B cell (primary cell): ENCODE results near the gene NSF. TPM values are rescaled to one million over a fixed set of nuclear protein-coding genes. Genes with fewer than 3 reads are reported as not detected.

Experiments used
- ATAC-seq: fragments of 200-7000 bp; cut with Tn5 transposase; one replicate; pipeline ENCODE4 v1.10.0; 2021; ENCODE audit warnings: low read depth, mild to moderate bottlenecking, moderate number of reproducible peaks, moderate library complexity
- CTCF ChIA-PET: fragments of 350-600 bp; sonication (Branson Sonifier 250); formaldehyde crosslinking; loops from one replicate; lab custom pipeline; 2021; ENCODE audit warnings: antibody characterized with exemption, inconsistent platforms; lab: Charles Lee
- POLR2A ChIA-PET: fragments of 350-600 bp; sonication (Branson Sonifier 250); formaldehyde crosslinking; loops from one replicate; lab custom pipeline; 2021; ENCODE audit warnings: antibody characterized with exemption; lab: Charles Lee
- DNase-seq: peaks from one replicate; pipeline ENCODE4 v3.0.0; 2013
- H2AFZ ChIP-seq: 2 replicates; pipeline ENCODE4 v1.6.1; 2012; ENCODE audit warnings: mild to moderate bottlenecking, low read depth, low read length; ENCODE audit not compliant: insufficient read depth, poor library complexity, severe bottlenecking
- H3K27ac ChIP-seq, 2 donors: 1 replicate in 1 of 2; 2 replicates in 1 of 2; pipeline ENCODE4 v1.5.1; 2012 to 2013; ENCODE audit warnings: low read length in 2 of 2, mild to moderate bottlenecking in 2 of 2, moderate library complexity in 1 of 2
- H3K27me3 ChIP-seq, 4 experiments: fragments of 200-600 bp in 1 of 4; sonication (generic) in 1 of 4; replicated peaks in 1 of 4; 1 replicate in 2 of 4; 2 replicates in 2 of 4; pipeline versions ENCODE4 v1.6.1 to v1.7.0; 2013 to 2016; ENCODE audit warnings: low read length in 3 of 4, mild to moderate bottlenecking in 2 of 4, mixed read lengths in 1 of 4, moderate library complexity in 1 of 4; ENCODE audit not compliant: insufficient read depth in 4 of 4, control insufficient read depth in 3 of 4; ENCODE audit errors: control extremely low read depth in 1 of 4
- H3K36me3 ChIP-seq, 2 experiments: replicated peaks in 1 of 2; 1 replicate in 1 of 2; 2 replicates in 1 of 2; pipeline versions ENCODE4 v1.6.1 to v1.7.1; 2013; ENCODE audit warnings: low read length in 1 of 2; ENCODE audit not compliant: insufficient read depth in 2 of 2, control insufficient read depth in 1 of 2; ENCODE audit errors: control extremely low read depth in 1 of 2, extremely low read depth in 1 of 2
- H3K4me1 ChIP-seq, 2 donors: fragments of 200-600 bp in 1 of 2; sonication (generic) in 1 of 2; 1 replicate in 1 of 2; 2 replicates in 1 of 2; pipeline versions ENCODE4 v1.5.1 to v1.6.1; 2013 to 2017; ENCODE audit warnings: low read length in 2 of 2; ENCODE audit not compliant: control insufficient read depth in 2 of 2, insufficient read depth in 2 of 2
- H3K4me2 ChIP-seq: replicated peaks from 2 replicates; pipeline ENCODE3; 2012; ENCODE audit warnings: mild to moderate bottlenecking, low read depth, low read length; ENCODE audit not compliant: poor library complexity, severe bottlenecking
- H3K4me3 ChIP-seq, 5 experiments: fragments of 200-600 bp in 1 of 5; sonication (generic) in 1 of 5; 1 replicate in 3 of 5; 2 replicates in 2 of 5; pipeline versions ENCODE4 v1.5.1 to v1.7.0; 2011 to 2016; ENCODE audit warnings: low read length in 4 of 5, mild to moderate bottlenecking in 4 of 5, low read depth in 2 of 5, control low read depth in 1 of 5, moderate library complexity in 1 of 5; ENCODE audit not compliant: insufficient read depth in 1 of 5; ENCODE audit errors: control extremely low read depth in 1 of 5, extremely low read depth in 1 of 5
- H3K79me2 ChIP-seq: fragments of 200-600 bp; sonication (generic); one replicate; pipeline ENCODE4 v1.6.0; 2016; ENCODE audit warnings: low read length; ENCODE audit not compliant: control insufficient read depth, insufficient read depth
- H3K9ac ChIP-seq: fragments of 200-600 bp; sonication (generic); 2 replicates; pipeline ENCODE4 v1.6.1; 2017; ENCODE audit warnings: mild to moderate bottlenecking, low read length, moderate library complexity
- H3K9me3 ChIP-seq, 3 donors: one replicate each; pipeline versions ENCODE4 v1.6.1 to v1.7.1; 2013; ENCODE audit warnings: low read length in 2 of 3; ENCODE audit not compliant: control insufficient read depth in 2 of 3, insufficient read depth in 1 of 3; ENCODE audit errors: control extremely low read depth in 1 of 3
- H4K20me1 ChIP-seq: 2 replicates; pipeline ENCODE4 v1.6.0; 2012; ENCODE audit warnings: mild to moderate bottlenecking, low read length; ENCODE audit not compliant: insufficient read depth, control insufficient read depth, poor library complexity, severe bottlenecking
- H3K27ac Mint-ChIP-seq: one replicate; pipeline ENCODE4 v1.8.0; 2021; ENCODE audit warnings: mixed read lengths
- H3K27me3 Mint-ChIP-seq: one replicate; pipeline ENCODE4 v1.8.0; 2021; ENCODE audit warnings: mixed read lengths
- H3K4me1 Mint-ChIP-seq: one replicate; pipeline ENCODE4 v1.8.0; 2021; ENCODE audit warnings: mixed read lengths
- H3K4me3 Mint-ChIP-seq: one replicate; pipeline ENCODE4 v1.8.0; 2021; ENCODE audit warnings: mixed read lengths
- H3K9me3 Mint-ChIP-seq: one replicate; pipeline ENCODE4 v1.8.0; 2022; ENCODE audit warnings: mixed read lengths; ENCODE audit not compliant: insufficient read depth
- CTCF ChIP-seq: fragments of 200-600 bp; IDR thresholded peaks from one replicate; pipeline ENCODE4 v1.8.0; 2022; ENCODE audit warnings: antibody characterized with exemption, mild to moderate bottlenecking
- EZH2 ChIP-seq: IDR thresholded peaks from 2 replicates; pipeline ENCODE4 v1.6.1; 2012; ENCODE audit warnings: borderline replicate concordance, low read depth, mild to moderate bottlenecking, moderate library complexity, low read length; ENCODE audit not compliant: insufficient read depth, poor library complexity, severe bottlenecking
- WGBS: methylation state at CpG from one replicate; pipeline ENCODE4 v1.1.5; 2013; ENCODE audit warnings: missing lambda C conversion rate; ENCODE audit not compliant: insufficient coverage; 5-methylcytosine and 5-hydroxymethylcytosine counted together
- intact Hi-C: fragments of 100-400 bp; cut with micrococcal nuclease; formaldehyde crosslinking; loops from one replicate; pipeline ENCODE4 v1.10.0; 2022
- polyA plus RNA-seq: library from polyadenylated mRNA; depleted of rRNA; stranded (reverse); fragments of >200 nt; gene quantifications from 2 replicates; pipeline ENCODE4 v1.2.3, GENCODE V29; 2012
- total RNA-seq, 2 donors: library from RNA; stranded (reverse); fragments of 120-200 nt in 1 of 2; gene quantifications; 1 replicate in 1 of 2; 2 replicates in 1 of 2; pipeline versions ENCODE4 v1.2.3 to v1.2.4, GENCODE V29; 2013 to 2022

NSF gene
- total and polyA plus RNA-seq, 2 donors (not counting 1 experiment from before 2014, with no cell fraction given) = 10.9 to 91.0 TPM

- Histone ChIP-seq H3K79me2 (no peaks in the 10 kb centered on the region), H3K4me3 (no peak overlapping the region), H3K9me3 (no peaks in the 10 kb centered on the region), H3K27me3 (no peaks in the 10 kb centered on the region), H3K9ac (no peak overlapping the region), H4K20me1 (no peaks in the 10 kb centered on the region), H2AFZ (no peak overlapping the region), H3K4me2 (no peak overlapping the region), H3K27ac (no peak overlapping the region), H3K36me3 (peaks cover 0 to 3% of the 10 kb centered on the region in 2 experiments), H3K4me1 (peaks cover 19 to 22% of the 10 kb centered on the region in 2 donors)
- TF ChIP-seq CTCF (no peak), EZH2 (no peak)
- 100% methylated on average over 2 of the region's 3 CpGs for WGBS
- POLR2A ChIA-PET = no interaction called here
- DNase-seq (no peak), ATAC-seq (no peak)
- no peak overlapping the region for H3K27ac Mint-ChIP-seq
- H3K27me3 Mint-ChIP-seq = no peaks in the 10 kb centered on the region
- H3K9me3 Mint-ChIP-seq = no peaks in the 10 kb centered on the region
- CTCF ChIA-PET = no interaction called here
- H3K4me3 Mint-ChIP-seq = no peak overlapping the region
- intact Hi-C loops = no loop called here
- peaks cover 28% of the 10 kb centered on the region for H3K4me1 Mint-ChIP-seq
Observed at GRCh38 chr17:46745376-46745775, 154.9 kb downstream of the NSF start.

GRCh38 chr17:46751425-46751824, 161.0 kb downstream of the NSF start:
- peaks cover 3% of the 10 kb centered on the region for H3K79me2 ChIP-seq
- Mint-ChIP-seq H3K4me1 (peaks cover 24% of the 10 kb centered on the region), H3K27me3 (no peaks in the 10 kb centered on the region), H3K27ac (no peak overlapping the region), H3K4me3 (no peak overlapping the region), H3K9me3 (no peaks in the 10 kb centered on the region)
- H3K27ac ChIP-seq = no peak overlapping the region
- TF ChIP-seq EZH2 (no peak), CTCF (no peak)
- POLR2A ChIA-PET = no interaction called here
- DNase-seq (no peak), ATAC-seq (no peak)
- no peaks in the 10 kb centered on the region for H3K27me3 ChIP-seq
- peaks cover 15 to 23% of the 10 kb centered on the region in 2 donors for H3K4me1 ChIP-seq
- peaks cover 23 to 46% of the 10 kb centered on the region in 2 experiments for H3K36me3 ChIP-seq
- no peak overlapping the region for H3K4me3 ChIP-seq
- no peak overlapping the region for H3K9ac ChIP-seq
- CTCF ChIA-PET = interaction anchor here (0.9 kb wide), 1 partner anchor 9 kb away, joined by 3 read pairs; no protein-coding TSS in a partner anchor
- no peaks in the 10 kb centered on the region for H4K20me1 ChIP-seq
- intact Hi-C loops = no loop called here
- no peak overlapping the region for H3K4me2 ChIP-seq
- WGBS = 100% methylated on average over 2 of the region's 4 CpGs
- no peak overlapping the region for H2AFZ ChIP-seq
- no peaks in the 10 kb centered on the region for H3K9me3 ChIP-seq
